Fibroblast of lung (primary cell): ENCODE data around the gene REC8.

ENCODE experiments used
- EZH2 ChIP-seq: IDR thresholded peaks from 2 replicates; pipeline ENCODE4 v1.5.1; 2012; ENCODE audit warnings: low read length, control low read depth, mild to moderate bottlenecking; ENCODE audit errors: missing control alignments
- TF ChIP-seq, protein P1 (sequence below), 2 donors: IDR thresholded peaks in 1 of 2; conservative IDR thresholded peaks in 1 of 2; 1 replicate in 1 of 2; 2 replicates in 1 of 2; pipeline ENCODE4 v1.5.1; 2011 to 2012; ENCODE audit warnings: low read length in 2 of 2, control low read depth in 1 of 2, inconsistent platforms in 1 of 2, low read depth in 1 of 2, mild to moderate bottlenecking in 1 of 2

DNA sequence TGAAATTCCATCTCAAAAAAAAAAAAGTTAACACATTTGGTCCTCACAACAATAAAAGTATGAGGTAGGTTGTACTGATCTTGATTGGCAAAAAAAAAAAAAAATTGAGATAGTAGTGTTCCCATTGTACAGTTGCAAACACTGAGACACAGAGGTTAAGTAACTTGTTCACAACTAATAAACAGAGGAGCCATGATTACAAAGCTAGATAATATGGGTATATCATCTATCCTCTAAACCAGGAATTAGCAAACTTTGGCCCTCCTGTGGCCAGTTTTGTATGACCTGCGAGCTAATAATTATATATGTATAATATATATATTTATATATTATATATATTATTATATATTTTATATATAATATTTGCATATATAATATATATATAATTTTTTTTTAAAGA, 38.1 kb upstream of the REC8 start:
- TF ChIP-seq, protein P1, sequence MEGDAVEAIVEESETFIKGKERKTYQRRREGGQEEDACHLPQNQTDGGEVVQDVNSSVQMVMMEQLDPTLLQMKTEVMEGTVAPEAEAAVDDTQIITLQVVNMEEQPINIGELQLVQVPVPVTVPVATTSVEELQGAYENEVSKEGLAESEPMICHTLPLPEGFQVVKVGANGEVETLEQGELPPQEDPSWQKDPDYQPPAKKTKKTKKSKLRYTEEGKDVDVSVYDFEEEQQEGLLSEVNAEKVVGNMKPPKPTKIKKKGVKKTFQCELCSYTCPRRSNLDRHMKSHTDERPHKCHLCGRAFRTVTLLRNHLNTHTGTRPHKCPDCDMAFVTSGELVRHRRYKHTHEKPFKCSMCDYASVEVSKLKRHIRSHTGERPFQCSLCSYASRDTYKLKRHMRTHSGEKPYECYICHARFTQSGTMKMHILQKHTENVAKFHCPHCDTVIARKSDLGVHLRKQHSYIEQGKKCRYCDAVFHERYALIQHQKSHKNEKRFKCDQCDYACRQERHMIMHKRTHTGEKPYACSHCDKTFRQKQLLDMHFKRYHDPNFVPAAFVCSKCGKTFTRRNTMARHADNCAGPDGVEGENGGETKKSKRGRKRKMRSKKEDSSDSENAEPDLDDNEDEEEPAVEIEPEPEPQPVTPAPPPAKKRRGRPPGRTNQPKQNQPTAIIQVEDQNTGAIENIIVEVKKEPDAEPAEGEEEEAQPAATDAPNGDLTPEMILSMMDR (conservative IDR thresholded peaks at IDR 0.05 in 1 of 2, IDR thresholded peaks at IDR 0.05 in 1 of 2; ENCODE audit: low read depth in 1 of 2, low read length in 2 of 2), result no peak
- TF ChIP-seq EZH2, result no peak
